ENCODE results near the gene PLP2.

DNA sequence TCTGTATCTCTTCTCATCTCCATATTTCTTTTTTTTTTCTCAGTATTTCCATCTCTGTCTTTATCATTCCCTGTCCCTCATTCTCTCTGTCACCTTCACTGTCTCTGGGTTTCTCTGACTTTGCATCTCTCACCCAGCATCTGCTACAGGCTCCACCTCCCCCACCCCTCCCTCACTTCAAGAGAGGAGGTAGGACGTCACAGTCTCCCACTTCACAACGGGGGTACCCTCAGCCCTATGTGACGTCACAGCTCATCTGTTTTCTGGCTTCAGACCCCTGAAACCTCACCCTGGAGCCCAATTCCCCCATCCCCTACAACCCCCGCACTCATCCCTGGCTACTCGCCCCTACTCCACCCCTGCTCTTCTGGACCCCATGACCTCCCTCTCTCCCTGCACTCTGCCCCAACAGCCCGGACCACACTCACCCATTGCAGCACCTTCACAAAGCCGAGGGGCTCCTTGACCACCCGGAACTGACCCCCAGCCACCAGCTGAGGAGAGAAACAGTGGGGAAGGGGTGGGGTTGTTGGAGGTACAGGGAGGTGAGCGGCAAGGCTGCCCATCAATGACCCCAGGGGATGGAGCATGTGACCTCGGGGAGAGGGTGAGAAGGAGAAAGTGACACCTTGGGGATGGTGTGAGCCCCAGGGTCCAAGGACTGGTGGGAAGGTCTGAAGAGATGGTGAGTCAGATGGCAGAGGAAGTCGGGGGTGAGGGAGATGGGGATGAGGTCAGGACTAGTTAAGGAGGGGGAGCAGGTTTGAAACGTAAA is 27.0 kb downstream of the PLP2 start:
- TF ChIP-seq, protein P1, sequence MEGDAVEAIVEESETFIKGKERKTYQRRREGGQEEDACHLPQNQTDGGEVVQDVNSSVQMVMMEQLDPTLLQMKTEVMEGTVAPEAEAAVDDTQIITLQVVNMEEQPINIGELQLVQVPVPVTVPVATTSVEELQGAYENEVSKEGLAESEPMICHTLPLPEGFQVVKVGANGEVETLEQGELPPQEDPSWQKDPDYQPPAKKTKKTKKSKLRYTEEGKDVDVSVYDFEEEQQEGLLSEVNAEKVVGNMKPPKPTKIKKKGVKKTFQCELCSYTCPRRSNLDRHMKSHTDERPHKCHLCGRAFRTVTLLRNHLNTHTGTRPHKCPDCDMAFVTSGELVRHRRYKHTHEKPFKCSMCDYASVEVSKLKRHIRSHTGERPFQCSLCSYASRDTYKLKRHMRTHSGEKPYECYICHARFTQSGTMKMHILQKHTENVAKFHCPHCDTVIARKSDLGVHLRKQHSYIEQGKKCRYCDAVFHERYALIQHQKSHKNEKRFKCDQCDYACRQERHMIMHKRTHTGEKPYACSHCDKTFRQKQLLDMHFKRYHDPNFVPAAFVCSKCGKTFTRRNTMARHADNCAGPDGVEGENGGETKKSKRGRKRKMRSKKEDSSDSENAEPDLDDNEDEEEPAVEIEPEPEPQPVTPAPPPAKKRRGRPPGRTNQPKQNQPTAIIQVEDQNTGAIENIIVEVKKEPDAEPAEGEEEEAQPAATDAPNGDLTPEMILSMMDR (IDR thresholded peaks at IDR 0.05; ENCODE audit: poor library complexity), result no peak
- TF ChIP-seq EZH2 (IDR thresholded peaks at IDR 0.05; ENCODE audit: borderline replicate concordance), result no peak
